ENCODE results near the gene FRMD1. TPM values are rescaled to one million over a fixed set of nuclear protein-coding genes. Genes with fewer than 3 reads are reported as not detected.

Gene FRMD1
- total RNA-seq, 4 donors from 2014 or later = 35.4 to 86.4 (median 47.7) TPM

DNA sequence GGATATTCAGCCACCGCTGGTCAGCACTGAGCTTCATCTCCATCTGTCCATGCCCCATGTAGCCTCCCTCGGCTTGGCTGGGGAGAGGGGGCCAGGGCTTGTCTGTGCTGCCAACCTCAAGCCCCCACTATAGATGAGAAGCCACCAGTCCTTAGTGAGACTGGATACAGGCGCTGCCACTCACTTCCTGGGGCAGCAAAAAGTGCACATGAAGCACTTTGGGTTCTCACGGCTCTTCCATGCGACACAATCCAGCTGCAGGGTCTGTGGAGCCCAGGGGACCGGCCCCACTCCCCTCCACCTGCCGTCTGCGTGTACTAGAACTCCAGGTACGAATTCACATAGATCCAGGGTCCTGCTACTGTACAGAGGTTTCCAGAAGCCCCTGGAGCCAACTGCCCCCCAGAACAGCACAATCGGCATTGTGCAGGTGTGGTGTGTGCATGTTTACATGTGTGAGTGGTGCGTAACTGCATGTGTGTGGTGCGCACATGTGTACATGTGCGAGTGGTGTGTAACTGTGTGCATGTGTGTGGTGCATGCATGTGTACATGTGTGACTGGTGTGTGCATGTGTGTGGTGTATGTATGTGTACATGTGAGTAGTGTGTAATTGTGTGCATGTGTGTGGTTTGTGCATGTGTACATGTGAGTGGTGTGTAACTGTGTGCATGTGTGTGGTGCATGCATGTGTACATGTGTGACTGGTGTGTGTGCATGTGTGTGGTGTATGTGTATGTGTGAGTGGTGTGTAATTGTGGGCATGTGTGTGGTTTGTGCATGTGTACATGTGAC lies 4.9 kb downstream of the FRMD1 start:
- no peak for DNase-seq
- Histone ChIP-seq H3K27ac (no peak overlapping the region), H3K36me3 (no peaks in the 10 kb centered on the region), H3K4me1 (peaks cover 0 to 8% (median 2%) of the 10 kb centered on the region in 4 donors), H3K4me3 (no peak overlapping the region), H3K27me3 (no peaks in the 10 kb centered on the region), H3K9me3 (no peaks in the 10 kb centered on the region)
- WGBS, 2 donors (ENCODE audit: low coverage in 1 of 2) = 88% methylated on average over 11 of the region's 13 CpGs; no CpG with 5 or more reads in 1 of the 2 donors
- intact Hi-C loops (cut with DNase I; ENCODE audit: low total_unique reads) = no loop called here
- TF ChIP-seq CTCF (IDR thresholded peaks at IDR 0.05) (no peak), POLR2AphosphoS5 (IDR thresholded peaks at IDR 0.05) (no peak), EP300 (IDR thresholded peaks at IDR 0.05; ENCODE audit: low read depth) (no peak), POLR2A (IDR thresholded peaks at IDR 0.05) (no peak)
- in situ Hi-C loops (cut with MboI; ENCODE audit: low pct_ligation_motif_present in 1 of 4, low pct_unique_long_range_greater_than_20kb in 1 of 4, low sequenced_read_pairs in 3 of 4) = no loop called here

DNA sequence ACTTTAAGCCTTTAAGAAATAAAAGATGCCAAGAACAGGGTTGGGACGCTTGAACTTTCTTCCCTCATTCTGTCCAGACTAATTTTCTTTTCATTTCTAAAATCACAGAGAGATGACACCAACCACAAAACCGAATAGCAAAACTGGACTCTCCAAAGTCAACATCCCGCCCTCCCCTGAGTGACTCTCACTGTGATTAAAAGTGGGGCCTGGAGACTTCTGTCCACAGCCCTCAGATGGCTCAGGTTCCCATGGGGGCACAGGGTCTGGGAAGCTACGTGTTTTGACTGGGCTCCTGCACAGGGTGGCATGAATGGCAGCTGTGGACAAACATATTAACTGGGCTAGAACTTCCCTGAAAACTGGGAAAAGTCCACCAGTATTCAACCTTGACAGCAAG lies 6.3 kb downstream of the FRMD1 start:
- intact Hi-C loops (cut with DNase I; ENCODE audit: low total_unique reads) = no loop called here
- Histone ChIP-seq H3K9me3 (no peaks in the 10 kb centered on the region), H3K4me1 (no peaks in the 10 kb centered on the region), H3K36me3 (no peaks in the 10 kb centered on the region), H3K27me3 (no peaks in the 10 kb centered on the region), H3K27ac (no peak overlapping the region), H3K4me3 (no peak overlapping the region)
- no peak for DNase-seq
- WGBS, 2 donors (ENCODE audit: low coverage in 1 of 2) = 73 to 80% methylated on average over 1 to 4 of the region's 4 CpGs
- in situ Hi-C loops (cut with MboI; ENCODE audit: low pct_ligation_motif_present in 1 of 4, low pct_unique_long_range_greater_than_20kb in 1 of 4, low sequenced_read_pairs in 3 of 4) = no loop called here
- no peak for TF ChIP-seq POLR2AphosphoS5 (IDR thresholded peaks at IDR 0.05)
- TF ChIP-seq EP300 (IDR thresholded peaks at IDR 0.05; ENCODE audit: low read depth) = no peak
- no peak for TF ChIP-seq CTCF (IDR thresholded peaks at IDR 0.05)
- no peak for TF ChIP-seq POLR2A (IDR thresholded peaks at IDR 0.05)

- no peaks in the 10 kb centered on the region for H3K36me3 ChIP-seq
- no peak for TF ChIP-seq CTCF (IDR thresholded peaks at IDR 0.05)
- TF ChIP-seq POLR2A (IDR thresholded peaks at IDR 0.05) = no peak
- TF ChIP-seq EP300 (IDR thresholded peaks at IDR 0.05; ENCODE audit: low read depth) = no peak
- TF ChIP-seq POLR2AphosphoS5 (IDR thresholded peaks at IDR 0.05) = no peak
- H3K9me3 ChIP-seq = no peaks in the 10 kb centered on the region
- no peak for DNase-seq
- no peak overlapping the region for H3K4me3 ChIP-seq
- WGBS, 2 donors (ENCODE audit: low coverage in 1 of 2) = 87 to 100% methylated on average over 3 to 24 of the region's 24 CpGs
- intact Hi-C loops (cut with DNase I; ENCODE audit: low total_unique reads) = no loop called here
- H3K27me3 ChIP-seq = no peaks in the 10 kb centered on the region
- H3K4me1 ChIP-seq = no peaks in the 10 kb centered on the region
- in situ Hi-C loops (cut with MboI; ENCODE audit: low pct_ligation_motif_present in 1 of 4, low pct_unique_long_range_greater_than_20kb in 1 of 4, low sequenced_read_pairs in 3 of 4) = no loop called here
- no peak overlapping the region for H3K27ac ChIP-seq
Observed at GRCh38 chr6:168072261-168072660, 6.8 kb downstream of the FRMD1 start.

DNA sequence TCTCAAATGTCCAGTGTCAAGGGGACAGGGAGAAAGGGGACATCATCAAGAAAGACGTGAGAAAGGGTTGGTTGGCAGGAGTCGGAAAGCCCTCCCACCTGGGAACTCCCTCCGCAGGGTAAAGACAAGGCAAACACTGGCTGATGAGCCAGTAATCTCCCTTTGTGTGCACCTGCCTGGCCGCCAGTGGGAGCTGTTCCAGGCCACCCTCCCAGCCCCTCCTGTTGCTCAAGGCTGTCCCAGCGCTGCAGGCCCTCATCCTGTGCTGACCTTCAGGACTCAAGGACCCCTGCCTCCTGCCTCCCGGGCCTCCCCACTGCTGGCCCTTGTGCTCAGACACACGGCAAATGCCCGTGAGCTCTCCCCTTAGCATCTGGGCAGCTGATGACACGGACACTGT lies 7.4 kb downstream of the FRMD1 start:
- in situ Hi-C loops (cut with MboI; ENCODE audit: low pct_ligation_motif_present in 1 of 4, low pct_unique_long_range_greater_than_20kb in 1 of 4, low sequenced_read_pairs in 3 of 4) (no loop called here), intact Hi-C loops (cut with DNase I; ENCODE audit: low total_unique reads) (no loop called here)
- no peak overlapping the region for H3K27ac ChIP-seq

More for the DNA sequence above, 7.4 kb downstream of the FRMD1 start:
- 79% methylated on average over 9 of the region's 9 CpGs; no CpG with 5 or more reads in 1 of the 2 donors for WGBS, 2 donors (ENCODE audit: low coverage in 1 of 2)
- no peak for DNase-seq
- no peaks in the 10 kb centered on the region for H3K36me3 ChIP-seq
- TF ChIP-seq CTCF (IDR thresholded peaks at IDR 0.05) (peak in 1 of 5 experiments; percentile 22), POLR2A (IDR thresholded peaks at IDR 0.05) (no peak), POLR2AphosphoS5 (IDR thresholded peaks at IDR 0.05) (no peak), EP300 (IDR thresholded peaks at IDR 0.05; ENCODE audit: low read depth) (no peak)
- no peak overlapping the region for H3K4me3 ChIP-seq
- no peaks in the 10 kb centered on the region for H3K4me1 ChIP-seq
- H3K27me3 ChIP-seq = no peaks in the 10 kb centered on the region
- no peaks in the 10 kb centered on the region for H3K9me3 ChIP-seq

Data from transverse colon (tissue), 4 donors.